ENCODE data around the gene RND3. TPM values are rescaled to one million over a fixed set of nuclear protein-coding genes. Genes with fewer than 3 reads are reported as not detected.

RND3 gene
- total and polyA plus RNA-seq, 9 donors = 2.5 to 23.0 (median 11.4) TPM

DNA sequence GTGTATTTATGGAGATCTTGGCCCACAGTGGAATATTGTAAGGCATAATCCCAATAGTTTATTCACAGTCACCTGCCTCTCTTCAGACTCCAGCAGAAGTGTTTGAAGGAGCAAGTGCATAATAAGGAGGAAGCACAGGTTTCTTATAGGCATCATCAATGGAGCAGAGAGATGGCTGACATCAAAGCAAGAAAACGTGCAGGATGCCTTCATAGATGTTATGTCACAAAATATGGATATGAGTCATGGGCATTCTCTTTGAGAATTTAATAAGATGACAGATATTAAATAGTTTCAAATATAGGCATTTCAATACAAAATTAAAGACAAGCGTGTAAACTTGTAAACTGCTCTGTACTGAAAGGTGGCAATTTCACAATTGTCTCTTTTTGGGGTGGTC is 4.0 kb upstream of the RND3 start:
- intact Hi-C loops (cut with DNase I) = loop anchor here in 1 of 4 donors (5.0 kb wide), 1 partner anchor 899 kb away; no protein-coding TSS in a partner anchor
- TF ChIP-seq EP300 (IDR thresholded peaks at IDR 0.05) (no peak), POLR2A (IDR thresholded peaks at IDR 0.05) (no peak)
- TF ChIP-seq, protein P1, sequence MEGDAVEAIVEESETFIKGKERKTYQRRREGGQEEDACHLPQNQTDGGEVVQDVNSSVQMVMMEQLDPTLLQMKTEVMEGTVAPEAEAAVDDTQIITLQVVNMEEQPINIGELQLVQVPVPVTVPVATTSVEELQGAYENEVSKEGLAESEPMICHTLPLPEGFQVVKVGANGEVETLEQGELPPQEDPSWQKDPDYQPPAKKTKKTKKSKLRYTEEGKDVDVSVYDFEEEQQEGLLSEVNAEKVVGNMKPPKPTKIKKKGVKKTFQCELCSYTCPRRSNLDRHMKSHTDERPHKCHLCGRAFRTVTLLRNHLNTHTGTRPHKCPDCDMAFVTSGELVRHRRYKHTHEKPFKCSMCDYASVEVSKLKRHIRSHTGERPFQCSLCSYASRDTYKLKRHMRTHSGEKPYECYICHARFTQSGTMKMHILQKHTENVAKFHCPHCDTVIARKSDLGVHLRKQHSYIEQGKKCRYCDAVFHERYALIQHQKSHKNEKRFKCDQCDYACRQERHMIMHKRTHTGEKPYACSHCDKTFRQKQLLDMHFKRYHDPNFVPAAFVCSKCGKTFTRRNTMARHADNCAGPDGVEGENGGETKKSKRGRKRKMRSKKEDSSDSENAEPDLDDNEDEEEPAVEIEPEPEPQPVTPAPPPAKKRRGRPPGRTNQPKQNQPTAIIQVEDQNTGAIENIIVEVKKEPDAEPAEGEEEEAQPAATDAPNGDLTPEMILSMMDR (IDR thresholded peaks at IDR 0.05) = no peak
- no peaks in the 10 kb centered on the region for H3K4me1 ChIP-seq (ENCODE audit: insufficient read depth)
- no peaks in the 10 kb centered on the region for H3K9me3 ChIP-seq
- H3K27me3 ChIP-seq = no peaks in the 10 kb centered on the region
- no peak overlapping the region for H3K4me3 ChIP-seq
- no peaks in the 10 kb centered on the region for H3K36me3 ChIP-seq
- H3K27ac ChIP-seq = no peak overlapping the region
- WGBS, 3 donors = 79 to 82% (median 81%) methylated on average over 2 of the region's 2 CpGs
- DNase-seq = no peak

DNA sequence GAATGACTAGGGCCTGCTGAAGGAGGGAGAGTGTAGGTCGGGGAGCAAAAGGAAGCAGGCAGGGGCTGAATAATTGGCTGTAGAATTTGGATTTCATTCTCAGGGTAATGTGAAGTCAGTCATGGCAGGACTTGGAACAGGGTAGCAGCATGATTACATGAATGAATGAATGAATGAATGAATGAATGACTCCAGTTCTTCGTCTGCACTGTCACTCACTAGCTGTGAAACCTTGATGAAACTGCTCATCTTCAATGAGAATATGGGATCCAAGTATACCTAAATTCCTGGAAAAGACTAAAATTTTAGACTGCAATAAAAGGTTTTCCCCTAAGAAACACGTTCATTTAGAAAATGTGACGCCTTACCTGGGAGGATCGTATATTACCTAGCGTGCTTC is 3.0 kb upstream of the RND3 start:
- intact Hi-C loops (cut with DNase I) = loop anchor here in 1 of 4 donors (5.0 kb wide), 1 partner anchor 898 kb away; no protein-coding TSS in a partner anchor
- Histone ChIP-seq H3K9me3 (no peaks in the 10 kb centered on the region), H3K27me3 (no peaks in the 10 kb centered on the region), H3K36me3 (no peaks in the 10 kb centered on the region), H3K4me1 (ENCODE audit: insufficient read depth) (peaks cover 1% of the 10 kb centered on the region), H3K27ac (no peak overlapping the region), H3K4me3 (no peak overlapping the region)
- TF ChIP-seq POLR2A (IDR thresholded peaks at IDR 0.05) = no peak
- TF ChIP-seq, protein P1 (IDR thresholded peaks at IDR 0.05) = no peak
- TF ChIP-seq EP300 (IDR thresholded peaks at IDR 0.05) = no peak
- WGBS, 3 donors = 71 to 84% (median 80%) methylated on average over 6 of the region's 6 CpGs
- no peak for DNase-seq

DNA sequence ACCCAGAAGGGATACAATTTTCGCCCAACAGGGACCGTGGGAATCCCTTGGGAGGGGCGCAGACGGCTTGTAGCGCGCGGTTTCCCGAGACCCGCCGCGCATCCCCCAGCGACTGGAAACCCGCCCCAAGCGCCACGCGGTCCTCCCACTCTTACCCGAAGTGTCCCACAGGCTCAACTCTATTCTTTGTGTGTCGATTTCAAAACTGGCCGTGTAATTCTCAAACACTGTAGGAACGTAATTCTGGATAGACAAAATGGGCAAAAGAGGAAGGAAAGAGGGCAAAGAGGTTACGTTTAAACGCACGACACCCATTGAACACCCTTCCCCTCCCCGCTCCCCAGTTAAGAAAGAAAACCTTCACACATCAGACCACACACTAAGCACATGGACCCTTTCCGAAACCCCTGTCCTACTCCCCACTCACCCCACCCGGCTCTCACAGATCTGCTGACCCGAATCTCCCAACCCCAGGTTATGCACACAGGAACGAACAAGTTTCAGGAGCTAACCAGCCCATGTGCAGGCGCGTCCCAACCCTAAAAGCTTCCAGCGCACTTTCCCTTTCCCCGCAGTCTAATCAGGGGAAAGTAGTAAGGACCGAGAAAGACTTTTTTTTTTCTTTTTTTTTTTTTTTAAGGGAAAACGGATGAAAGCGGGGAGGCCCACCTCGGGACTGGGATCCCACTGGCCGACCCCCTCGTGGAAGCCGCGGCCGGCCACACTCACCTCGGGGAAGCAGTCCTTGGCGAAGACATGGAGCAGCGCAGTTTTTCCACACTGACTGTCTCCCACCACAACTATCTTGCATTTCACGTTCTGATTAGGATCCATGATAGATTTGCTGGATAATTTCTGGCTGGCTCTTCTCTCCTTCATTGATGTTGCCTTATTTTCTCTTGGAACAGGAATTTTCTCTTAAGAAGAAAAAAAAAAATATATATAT is 655 bp downstream of the RND3 start:
- Histone ChIP-seq H3K4me1 (ENCODE audit: insufficient read depth) (peaks cover 1% of the 10 kb centered on the region), H3K9me3 (no peaks in the 10 kb centered on the region), H3K36me3 (no peaks in the 10 kb centered on the region), H3K27ac (peak overlapping the region; percentile 28 to 55), H3K4me3 (peak overlapping the region; percentile 64), H3K27me3 (no peaks in the 10 kb centered on the region)
- 0 to 1% (median 1%) methylated on average over 45 of the region's 45 CpGs for WGBS, 3 donors
- no peak for TF ChIP-seq EP300 (IDR thresholded peaks at IDR 0.05)
- no peak for TF ChIP-seq POLR2A (IDR thresholded peaks at IDR 0.05)
- TF ChIP-seq, protein P1 (IDR thresholded peaks at IDR 0.05) = no peak
- peak; percentile 17 to 51 (median 40) for DNase-seq
- intact Hi-C loops (cut with DNase I) = loop anchor here in 3 of 4 donors (5.0 to 10.0 kb wide), 3 partner anchors 885 to 895 kb away; no protein-coding TSS in a partner anchor

DNA sequence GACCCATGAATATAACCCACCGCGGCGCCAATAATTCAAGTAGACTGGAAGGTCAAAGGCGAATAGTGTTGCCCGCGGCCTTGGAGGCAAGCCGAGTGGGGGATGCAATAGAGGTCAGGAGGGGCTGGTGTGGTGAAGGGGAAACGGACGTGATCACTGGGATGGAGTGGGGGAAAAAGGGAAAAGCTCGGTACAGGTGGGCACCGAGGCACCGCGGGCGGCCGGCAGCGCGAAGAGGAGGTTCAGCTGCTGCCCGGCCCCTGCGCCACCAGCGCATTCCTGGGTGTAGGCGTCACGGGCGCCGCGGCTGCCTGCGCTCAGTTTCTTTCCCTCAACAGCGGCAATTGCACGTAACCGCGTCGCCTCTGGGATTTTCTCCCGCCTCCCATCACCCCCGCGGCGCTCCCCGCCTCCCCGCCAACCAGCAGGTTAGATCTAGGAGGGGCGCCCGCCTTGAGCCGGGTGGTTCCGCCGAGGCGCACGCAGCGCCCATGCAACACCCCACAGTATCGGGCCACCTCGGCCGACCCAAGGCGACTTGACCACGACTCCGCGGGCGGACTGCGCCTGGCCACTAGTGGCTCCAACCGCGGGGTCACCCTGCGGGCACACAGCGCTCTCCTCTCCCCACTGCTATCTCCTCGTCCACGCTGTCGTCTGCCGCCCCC is 1.5 kb downstream of the RND3 start:
- no peak for TF ChIP-seq EP300 (IDR thresholded peaks at IDR 0.05)
- no peak for TF ChIP-seq POLR2A (IDR thresholded peaks at IDR 0.05)
- TF ChIP-seq, protein P1 (IDR thresholded peaks at IDR 0.05) = no peak
- Histone ChIP-seq H3K27ac (peak overlapping the region; percentile 28 to 55), H3K9me3 (no peaks in the 10 kb centered on the region), H3K36me3 (no peaks in the 10 kb centered on the region), H3K27me3 (no peaks in the 10 kb centered on the region), H3K4me3 (peak overlapping the region; percentile 64), H3K4me1 (ENCODE audit: insufficient read depth) (peaks cover 1% of the 10 kb centered on the region)
- intact Hi-C loops (cut with DNase I) = loop anchor here in 3 of 4 donors (5.0 to 10.0 kb wide), 3 partner anchors 884 to 894 kb away; no protein-coding TSS in a partner anchor
- peak; percentile 31 to 71 (median 64) for DNase-seq
- 0 to 1% (median 1%) methylated on average over 54 to 62 of the region's 62 CpGs for WGBS, 3 donors

Data from ovary (tissue), 9 donors.